HG03039 (cell line): ENCODE measurements around the gene KCNS3.

Source experiments
- ATAC-seq: cut with Tn5 transposase; IDR thresholded peaks from one replicate; pipeline ENCODE4 v1.9.1; 2021; ENCODE audit warnings: mild to moderate bottlenecking, moderate library complexity; ENCODE audit not compliant: unreplicated experiment

The KCNS3 gene

GRCh38 chr2:17877811-17878280, 621 bp upstream of the KCNS3 start:
- peak; percentile 7 for ATAC-seq

- peak; percentile 13 for ATAC-seq
Measured at GRCh38 chr2:17879137-17879912, 858 bp downstream of the KCNS3 start.

- no peak for ATAC-seq
Measured at GRCh38 chr2:17879913-17880274, 1.4 kb downstream of the KCNS3 start.

- ATAC-seq = no peak
Measured at GRCh38 chr2:17892770-17893534, 14.5 kb downstream of the KCNS3 start.

GRCh38 chr2:17894005-17894404, 15.5 kb downstream of the KCNS3 start:
- no peak for ATAC-seq

- no peak for ATAC-seq
Measured at GRCh38 chr2:17894556-17894955, 16.1 kb downstream of the KCNS3 start.

- ATAC-seq = no peak
Measured at GRCh38 chr2:17899871-17900270, 21.4 kb downstream of the KCNS3 start.

GRCh38 chr2:17901246-17901645, 22.8 kb downstream of the KCNS3 start:
- ATAC-seq = no peak

GRCh38 chr2:17910980-17911379, 32.5 kb downstream of the KCNS3 start:
- ATAC-seq = no peak

- no peak for ATAC-seq
Measured at GRCh38 chr2:17911491-17912260, 33.2 kb downstream of the KCNS3 start.

- peak; percentile 97 for ATAC-seq
Measured at GRCh38 chr2:17912266-17912691, 33.8 kb downstream of the KCNS3 start.

- no peak for ATAC-seq
Measured at GRCh38 chr2:17915099-17915498, 36.6 kb downstream of the KCNS3 start.

- no peak for ATAC-seq
Measured at GRCh38 chr2:17915811-17916518, 37.5 kb downstream of the KCNS3 start.

- no peak for ATAC-seq
Measured at GRCh38 chr2:17916584-17916983, 38.1 kb downstream of the KCNS3 start.

- ATAC-seq = no peak
Measured at GRCh38 chr2:17918789-17919188, 40.3 kb downstream of the KCNS3 start.

GRCh38 chr2:17930773-17931172, 52.3 kb downstream of the KCNS3 start:
- no peak for ATAC-seq

- no peak for ATAC-seq
Measured at GRCh38 chr2:17933256-17933655, 54.8 kb downstream of the KCNS3 start.

GRCh38 chr2:17934721-17935120, 56.3 kb downstream of the KCNS3 start:
- no peak for ATAC-seq

GRCh38 chr2:17935242-17935885, 56.9 kb downstream of the KCNS3 start:
- ATAC-seq = no peak

GRCh38 chr2:17936599-17936998, 58.1 kb downstream of the KCNS3 start:
- ATAC-seq = no peak
